Endometrial microvascular endothelial cells (primary cell): ENCODE measurements around the gene CLECL1. TPM values are rescaled to one million over a fixed set of nuclear protein-coding genes. Genes with fewer than 3 reads are reported as not detected.

Experiments
- in situ Hi-C: cut with HindIII; loops from 2 replicates; pipeline ENCODE4 v1.10.0; 2017; ENCODE audit warnings: low sequenced_read_pairs, low pct_unique_long_range_greater_than_20kb; ENCODE audit errors: inconsistent ontology term
- total RNA-seq: library from RNA; depleted of rRNA; stranded (reverse); fragments of >200 nt; gene quantifications from one replicate; pipeline ENCODE4 v1.2.3, GENCODE V29; 2015; ENCODE audit errors: inconsistent ontology term

Gene CLECL1
- total RNA-seq, result not detected

- in situ Hi-C loops, result loop anchor here (25.0 kb wide), 1 partner anchor 429 kb away; the partner anchor contains the start of gene OLR1
These were observed at the start of gene CLECL1 for GRCh38 chr12:9732921-9733461. Gene CLECL1, minus strand, starts transcription at chr12:9733097.

GRCh38 chr12:9781360-9781759 is 48.5 kb upstream of the CLECL1 start:
- in situ Hi-C loops, result no loop called here

DNA sequence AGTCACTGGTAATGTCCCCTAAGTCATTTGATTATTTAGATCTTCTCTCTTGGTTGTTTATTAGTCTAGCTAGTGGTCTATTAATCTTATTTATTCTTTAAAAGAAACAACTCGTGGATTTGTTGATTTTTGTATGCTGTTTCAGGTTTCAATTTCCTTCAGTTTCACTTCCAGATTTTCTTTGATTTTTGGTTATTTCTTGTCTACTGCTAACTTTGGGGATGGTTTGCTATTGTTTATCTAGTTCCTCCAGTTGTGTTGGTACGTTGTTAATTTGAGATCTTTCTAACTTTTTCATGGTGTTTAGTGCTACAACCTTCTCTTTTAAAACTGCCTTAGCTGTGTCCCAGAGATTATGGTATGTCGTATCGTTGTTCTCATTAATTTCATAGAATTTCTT is 46.3 kb upstream of the CLECL1 start:
- in situ Hi-C loops, result no loop called here

DNA sequence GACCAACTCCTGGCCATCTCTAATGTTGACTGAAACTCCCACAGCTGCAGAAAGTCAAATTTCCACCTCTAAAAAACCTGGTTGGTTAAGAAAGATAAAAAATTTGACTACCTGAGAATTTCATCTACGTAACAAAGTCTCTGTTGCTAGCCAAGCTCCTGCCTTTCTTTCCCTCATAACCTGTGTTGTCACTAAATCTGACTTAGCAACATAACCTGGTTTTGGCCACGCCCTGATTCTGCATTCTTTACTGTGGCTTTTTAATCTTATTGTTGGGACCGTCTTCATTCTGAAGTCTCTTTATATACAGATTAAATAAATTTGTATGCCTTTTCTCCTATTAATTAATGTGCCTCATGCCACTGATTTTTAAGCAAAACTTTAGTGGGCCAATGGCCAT is 43.9 kb upstream of the CLECL1 start:
- in situ Hi-C loops, result no loop called here

GRCh38 chr12:9773216-9773877 is 40.5 kb upstream of the CLECL1 start:
- in situ Hi-C loops, result no loop called here

- in situ Hi-C loops, result no loop called here
These were observed 30.1 kb upstream of the CLECL1 start for GRCh38 chr12:9763025-9763424.

DNA sequence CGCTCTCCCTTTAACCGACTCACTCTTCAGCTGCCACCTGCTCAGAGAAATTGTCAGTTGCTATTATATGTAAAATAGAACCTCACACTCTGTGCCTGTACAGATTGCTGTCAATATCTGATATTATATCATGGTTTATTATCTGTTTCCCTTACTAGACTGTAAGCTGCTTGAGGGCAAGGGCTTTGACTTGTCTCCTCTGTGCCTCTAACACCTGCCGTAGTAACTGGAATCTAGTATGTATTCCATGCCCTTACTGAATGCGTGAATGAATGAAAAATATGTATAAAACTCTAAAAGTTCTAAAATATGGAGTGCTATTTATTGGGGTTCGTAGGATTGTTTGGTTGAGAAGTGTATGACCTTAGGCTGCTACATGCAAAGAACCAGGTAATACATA is 29.5 kb upstream of the CLECL1 start:
- in situ Hi-C loops, result no loop called here

- in situ Hi-C loops, result no loop called here
These were observed 28.5 kb upstream of the CLECL1 start for GRCh38 chr12:9761419-9761781.

DNA sequence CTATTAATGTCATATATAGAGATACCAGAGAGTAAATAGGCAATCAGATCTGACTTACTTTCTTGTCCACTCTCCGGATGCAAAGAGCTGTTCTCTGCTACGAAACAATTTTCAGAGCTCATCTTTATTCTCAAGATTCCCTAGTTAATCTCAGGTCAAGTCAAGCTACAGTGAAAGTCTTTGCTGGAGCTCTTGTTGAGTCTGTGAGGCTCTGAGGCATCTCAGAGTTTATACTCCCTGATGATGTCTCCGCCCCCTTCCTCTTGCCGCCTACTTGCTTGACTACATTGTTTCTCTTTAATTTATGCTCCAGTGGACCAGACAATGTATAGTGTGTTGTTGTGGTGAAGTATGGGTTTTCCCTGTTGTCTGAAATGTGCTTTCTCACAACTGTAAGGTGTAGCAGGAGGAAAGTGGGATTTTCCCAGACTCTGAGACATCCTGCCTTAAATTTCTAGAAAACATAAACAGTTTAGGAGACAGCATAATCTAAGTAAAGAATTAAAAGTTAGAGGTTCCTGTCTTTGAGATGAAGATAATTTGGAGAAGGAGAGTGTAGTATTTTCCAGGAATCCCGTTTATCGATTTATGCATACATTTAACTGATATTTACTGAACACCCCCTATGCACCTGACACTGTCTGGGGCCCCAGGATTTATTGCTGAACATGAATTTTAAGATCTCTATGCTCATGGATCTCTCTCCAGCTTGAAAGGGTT is 28.0 kb upstream of the CLECL1 start, which contains the start of gene CD69:
CD69 (minus strand) TSS at position 203 of the 720 bp plus-strand sequence; CDS start at position 122, 81 bp downstream.
- in situ Hi-C loops, result no loop called here

GRCh38 chr12:9760120-9760519 is 27.2 kb upstream of the CLECL1 start:
- in situ Hi-C loops, result no loop called here

DNA sequence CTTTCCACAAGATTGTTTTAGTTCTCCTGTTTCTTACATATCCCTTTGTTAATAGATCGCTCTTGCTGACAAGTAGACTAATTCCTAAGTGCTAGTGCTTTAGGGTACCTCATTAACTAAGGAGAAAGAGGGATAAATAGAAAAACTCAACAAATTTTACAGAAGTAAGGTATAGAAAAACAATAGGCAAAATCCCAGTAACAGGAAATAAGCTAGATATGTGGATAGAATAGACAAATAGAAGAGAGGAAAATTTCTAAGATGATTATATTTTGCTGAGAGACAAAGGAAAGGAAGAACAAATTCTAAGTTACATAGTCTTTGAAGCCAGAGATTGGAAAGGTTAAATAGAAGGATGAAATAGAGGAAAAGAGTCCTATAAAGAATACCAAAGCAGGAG is 26.8 kb upstream of the CLECL1 start:
- in situ Hi-C loops, result no loop called here

DNA sequence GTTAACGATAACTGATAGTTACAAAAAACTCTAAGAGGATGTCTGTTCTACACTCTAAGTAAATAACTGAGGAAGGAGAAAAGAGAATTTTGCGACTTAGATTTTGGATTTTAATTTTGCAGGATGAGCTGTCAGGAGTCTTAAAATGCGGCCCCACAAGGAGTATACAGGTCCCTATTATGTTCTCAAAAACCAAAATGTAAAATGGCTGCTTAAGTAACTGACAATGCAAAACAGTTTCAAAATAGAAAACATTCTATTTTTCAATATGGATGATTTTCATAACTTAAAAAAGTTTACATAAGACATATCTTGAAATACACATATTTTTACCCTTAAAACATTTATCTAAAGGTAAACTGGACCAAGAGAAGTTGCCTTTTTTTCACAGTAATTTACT is 25.2 kb upstream of the CLECL1 start:
- in situ Hi-C loops, result no loop called here

DNA sequence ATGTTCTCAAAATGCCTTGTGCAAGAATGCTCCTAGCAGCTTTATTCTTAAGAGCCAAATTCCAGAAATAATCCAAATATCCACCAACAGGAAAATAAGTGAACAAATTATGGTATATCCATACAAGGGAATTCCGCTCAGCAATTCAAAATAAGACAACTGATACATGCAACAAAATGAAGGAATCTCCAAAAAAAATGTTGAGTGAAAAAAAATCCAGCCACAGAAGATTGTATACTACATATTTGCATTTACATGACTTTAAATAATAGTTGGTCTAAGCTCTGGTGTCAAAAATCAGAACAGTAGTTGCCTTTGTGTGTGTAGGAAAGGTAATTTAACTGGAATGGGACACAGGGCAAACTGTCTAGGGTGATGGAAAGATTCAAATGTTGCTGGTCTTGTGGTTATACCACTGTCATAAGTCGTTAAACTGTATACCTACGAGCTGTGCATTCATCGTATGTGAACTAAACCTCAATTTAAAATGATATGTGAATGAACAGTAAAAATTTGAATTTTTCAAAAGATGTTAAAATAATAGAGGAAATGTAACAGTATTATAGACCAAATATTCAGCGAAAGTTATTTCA is 24.6 kb upstream of the CLECL1 start:
- in situ Hi-C loops, result no loop called here

DNA sequence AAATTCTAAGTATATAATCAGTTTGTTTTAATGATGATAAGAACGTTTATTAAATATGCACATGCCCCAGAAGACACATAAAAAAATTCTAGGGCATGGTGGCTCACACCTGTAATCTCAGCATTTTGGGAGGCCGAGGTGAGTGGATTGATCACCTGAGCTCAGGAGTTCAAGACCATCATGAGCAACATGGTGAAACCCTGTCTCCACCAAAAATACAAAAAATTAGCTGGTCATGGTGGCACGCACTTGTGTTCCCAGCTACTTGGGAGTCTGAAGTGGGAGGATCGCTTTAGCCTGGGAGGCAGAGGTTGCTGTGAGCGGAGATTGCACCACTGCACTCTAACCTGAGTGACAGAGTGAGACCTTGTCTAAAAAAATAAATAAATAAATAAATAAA is 23.8 kb upstream of the CLECL1 start:
- in situ Hi-C loops, result no loop called here

DNA sequence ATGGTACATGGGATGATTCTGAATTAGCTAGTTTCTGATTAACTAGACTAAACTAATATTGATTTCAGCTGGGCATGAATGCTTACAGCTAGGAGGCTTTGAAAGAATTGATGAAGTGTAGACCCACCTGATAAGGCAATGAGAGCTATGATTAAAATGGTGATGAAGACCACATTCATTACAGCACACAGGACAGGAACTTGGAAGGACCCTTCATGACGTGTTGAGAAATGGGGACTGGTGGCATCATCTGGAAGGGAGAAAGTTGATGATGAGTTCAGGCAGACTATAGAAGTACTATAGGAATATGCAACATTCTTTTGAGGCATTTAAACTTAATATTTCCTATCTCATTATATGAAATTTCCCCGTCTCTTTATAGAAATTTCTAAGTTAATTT is 23.3 kb upstream of the CLECL1 start:
- in situ Hi-C loops, result no loop called here

DNA sequence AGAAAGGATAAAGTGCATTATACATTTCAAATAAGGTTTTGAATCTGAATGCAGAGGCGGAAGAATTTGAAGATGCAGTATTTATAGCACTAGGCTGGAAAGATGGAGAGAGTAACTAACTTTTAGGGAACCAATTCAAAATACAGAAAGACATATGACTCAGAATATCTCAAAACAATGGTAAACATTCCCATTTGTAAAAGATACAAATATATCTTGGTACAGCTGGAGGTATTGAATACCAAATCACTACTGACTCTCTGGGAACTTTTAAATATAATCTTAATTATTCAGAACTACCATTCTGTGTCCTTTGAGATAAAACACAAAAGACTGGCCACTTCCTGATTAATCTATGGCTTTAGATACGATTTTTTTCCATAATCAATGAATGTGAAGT is 22.7 kb upstream of the CLECL1 start:
- in situ Hi-C loops, result no loop called here

- in situ Hi-C loops, result no loop called here
These were observed 22.1 kb upstream of the CLECL1 start for GRCh38 chr12:9755035-9755434.

DNA sequence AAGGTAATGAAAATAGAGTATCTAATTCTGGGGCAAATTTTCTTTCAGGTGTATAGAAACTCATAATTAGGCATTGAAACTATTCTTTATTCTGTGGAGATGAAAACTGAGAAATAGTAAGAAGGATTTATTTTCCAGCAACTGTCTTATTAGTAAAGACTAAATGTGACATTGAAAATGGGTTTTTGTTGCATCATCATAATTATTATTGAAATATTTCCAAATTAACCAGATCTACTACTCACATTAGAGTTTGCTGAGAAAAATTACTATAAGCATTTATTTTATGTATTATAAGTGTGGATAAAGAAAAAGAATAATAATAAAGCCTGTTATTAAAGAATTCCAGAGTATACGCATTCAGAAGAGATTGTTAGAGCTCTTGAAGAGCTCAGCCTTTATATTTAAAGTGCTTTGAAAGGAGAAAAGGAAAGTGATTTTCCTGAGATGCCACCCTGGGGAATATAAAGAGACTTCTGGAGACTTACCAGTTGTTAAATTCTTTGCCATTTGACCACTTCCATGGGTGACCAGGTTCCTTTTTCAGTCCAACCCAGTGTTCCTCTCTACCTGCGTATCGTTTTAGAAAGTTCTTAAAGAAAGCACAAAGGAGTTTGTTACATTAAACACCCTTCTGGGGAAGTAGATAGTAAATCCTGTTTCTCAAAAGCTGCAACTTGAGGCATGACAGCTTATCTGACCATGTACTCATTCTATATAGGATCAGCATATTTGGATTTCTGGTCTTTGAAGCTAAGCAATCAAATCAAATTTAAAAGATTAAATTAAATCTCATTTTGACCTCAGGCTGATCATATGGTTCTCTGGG is 21.4 kb upstream of the CLECL1 start:
- in situ Hi-C loops, result no loop called here

DNA sequence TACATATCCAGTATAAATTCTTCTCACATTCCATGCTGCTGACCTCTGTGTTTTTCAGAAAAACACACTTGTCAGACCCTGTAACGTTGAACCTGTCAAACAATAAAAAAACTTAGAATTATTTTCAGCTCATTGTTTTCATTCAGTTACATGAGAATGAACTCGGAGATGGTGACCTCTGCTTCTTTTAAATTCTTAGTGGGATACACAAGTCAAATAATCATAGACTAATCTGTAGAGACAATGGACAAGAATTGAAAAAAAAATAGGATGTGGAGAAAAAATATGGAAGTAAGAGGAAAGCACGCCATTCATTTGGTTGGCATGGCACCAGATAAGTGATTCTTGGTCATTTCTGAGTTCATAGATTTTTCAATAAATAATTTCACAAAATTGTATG is 20.6 kb upstream of the CLECL1 start:
- in situ Hi-C loops, result no loop called here
